ENCODE results near the gene KCNMA1. TPM values are rescaled to one million over a fixed set of nuclear protein-coding genes. Genes with fewer than 3 reads are reported as not detected.

The KCNMA1 gene
- polyA plus RNA-seq, 1 donor from 2014 or later, result 60.8 TPM

GRCh38 chr10:77160679-77161078 lies 476.9 kb downstream of the KCNMA1 start:
- Histone ChIP-seq H3K9me2 (ENCODE audit: insufficient read depth, low read length) (no peaks in the 10 kb centered on the region), H3K4me2 (ENCODE audit: low read length) (no peak overlapping the region), H3K79me2 (replicated peaks; ENCODE audit: insufficient read depth, low read length) (no peaks in the 10 kb centered on the region), H4K20me1 (ENCODE audit: insufficient read depth) (no peaks in the 10 kb centered on the region), H2AFZ (ENCODE audit: low read depth, low read length) (no peak overlapping the region), H3K27ac (ENCODE audit: low read length) (no peak overlapping the region), H3K36me3 (ENCODE audit: insufficient read depth, low read length) (no peaks in the 10 kb centered on the region), H3K27me3 (ENCODE audit: insufficient read depth, low read depth, low read length) (no peaks in the 10 kb centered on the region), H3K9ac (ENCODE audit: low read length) (no peak overlapping the region), H3K4me3 (ENCODE audit: low read length) (no peak overlapping the region), H3F3A (ENCODE audit: insufficient read depth, low read length, poor library complexity, severe bottlenecking) (no peaks in the 10 kb centered on the region), H3K9me3 (ENCODE audit: low read length) (no peaks in the 10 kb centered on the region)
- no peak for TF ChIP-seq REST (IDR thresholded peaks at IDR 0.05; ENCODE audit: borderline replicate concordance)
- TF ChIP-seq EP300 (conservative IDR thresholded peaks at IDR 0.05; ENCODE audit: poor library complexity, severe bottlenecking), result no peak
- no peak for TF ChIP-seq RAD21 (conservative IDR thresholded peaks at IDR 0.05)
- TF ChIP-seq EZH2 (IDR thresholded peaks at IDR 0.05; ENCODE audit: borderline replicate concordance, insufficient read depth, low read length, poor library complexity, severe bottlenecking), result no peak
- TF ChIP-seq POLR2AphosphoS5 (IDR thresholded peaks at IDR 0.05), result no peak
- TF ChIP-seq, protein P1, sequence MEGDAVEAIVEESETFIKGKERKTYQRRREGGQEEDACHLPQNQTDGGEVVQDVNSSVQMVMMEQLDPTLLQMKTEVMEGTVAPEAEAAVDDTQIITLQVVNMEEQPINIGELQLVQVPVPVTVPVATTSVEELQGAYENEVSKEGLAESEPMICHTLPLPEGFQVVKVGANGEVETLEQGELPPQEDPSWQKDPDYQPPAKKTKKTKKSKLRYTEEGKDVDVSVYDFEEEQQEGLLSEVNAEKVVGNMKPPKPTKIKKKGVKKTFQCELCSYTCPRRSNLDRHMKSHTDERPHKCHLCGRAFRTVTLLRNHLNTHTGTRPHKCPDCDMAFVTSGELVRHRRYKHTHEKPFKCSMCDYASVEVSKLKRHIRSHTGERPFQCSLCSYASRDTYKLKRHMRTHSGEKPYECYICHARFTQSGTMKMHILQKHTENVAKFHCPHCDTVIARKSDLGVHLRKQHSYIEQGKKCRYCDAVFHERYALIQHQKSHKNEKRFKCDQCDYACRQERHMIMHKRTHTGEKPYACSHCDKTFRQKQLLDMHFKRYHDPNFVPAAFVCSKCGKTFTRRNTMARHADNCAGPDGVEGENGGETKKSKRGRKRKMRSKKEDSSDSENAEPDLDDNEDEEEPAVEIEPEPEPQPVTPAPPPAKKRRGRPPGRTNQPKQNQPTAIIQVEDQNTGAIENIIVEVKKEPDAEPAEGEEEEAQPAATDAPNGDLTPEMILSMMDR (IDR thresholded peaks at IDR 0.05; ENCODE audit: poor library complexity, severe bottlenecking), result no peak
- no peak for TF ChIP-seq SMC3 (conservative IDR thresholded peaks at IDR 0.05; ENCODE audit: poor library complexity)
- TF ChIP-seq MXI1 (conservative IDR thresholded peaks at IDR 0.05; ENCODE audit: poor library complexity, severe bottlenecking), result no peak
- TF ChIP-seq TAF1 (IDR thresholded peaks at IDR 0.05; ENCODE audit: low read depth), result no peak

DNA sequence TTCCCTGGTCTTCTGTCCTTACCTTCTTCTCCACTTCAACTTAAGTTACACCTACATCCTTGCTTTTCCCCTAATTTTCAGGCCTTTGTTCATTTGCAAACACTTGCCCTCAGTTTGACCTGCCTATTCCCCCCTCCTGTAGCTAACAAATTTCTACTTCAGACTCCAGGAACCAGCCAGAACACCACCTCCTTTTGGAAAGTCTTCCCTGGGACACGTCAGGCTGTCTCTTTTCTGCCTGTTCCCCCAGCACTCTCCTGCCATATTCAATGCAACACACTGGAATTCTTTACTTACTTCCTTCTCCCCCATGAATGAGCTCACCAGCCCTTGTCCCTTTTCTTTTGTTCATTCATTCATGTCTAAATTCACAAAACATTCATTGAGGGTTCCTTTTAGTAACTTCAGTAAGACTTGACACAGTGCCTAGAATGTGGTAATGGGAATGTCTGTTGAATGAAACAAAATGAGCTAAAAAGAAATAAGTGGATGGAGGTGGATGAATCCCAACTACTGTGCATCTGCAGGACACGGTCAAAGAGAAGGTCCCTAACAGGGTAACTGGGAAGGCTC lies 478.0 kb downstream of the KCNMA1 start:
- Histone ChIP-seq H3K27ac (ENCODE audit: low read length) (no peak overlapping the region), H3K27me3 (ENCODE audit: insufficient read depth, low read depth, low read length) (no peaks in the 10 kb centered on the region), H3K4me2 (ENCODE audit: low read length) (no peak overlapping the region), H3K36me3 (ENCODE audit: insufficient read depth, low read length) (no peaks in the 10 kb centered on the region), H3K9ac (ENCODE audit: low read length) (no peak overlapping the region), H3K9me3 (ENCODE audit: low read length) (no peaks in the 10 kb centered on the region), H3K4me3 (ENCODE audit: low read length) (no peak overlapping the region), H2AFZ (ENCODE audit: low read depth, low read length) (no peak overlapping the region), H3K9me2 (ENCODE audit: insufficient read depth, low read length) (no peaks in the 10 kb centered on the region), H4K20me1 (ENCODE audit: insufficient read depth) (no peaks in the 10 kb centered on the region), H3K79me2 (replicated peaks; ENCODE audit: insufficient read depth, low read length) (no peaks in the 10 kb centered on the region), H3F3A (ENCODE audit: insufficient read depth, low read length, poor library complexity, severe bottlenecking) (no peaks in the 10 kb centered on the region)
- TF ChIP-seq, protein P1 (IDR thresholded peaks at IDR 0.05; ENCODE audit: poor library complexity, severe bottlenecking), result no peak
- TF ChIP-seq MXI1 (conservative IDR thresholded peaks at IDR 0.05; ENCODE audit: poor library complexity, severe bottlenecking), result no peak
- TF ChIP-seq POLR2AphosphoS5 (IDR thresholded peaks at IDR 0.05), result no peak
- no peak for TF ChIP-seq RAD21 (conservative IDR thresholded peaks at IDR 0.05)

All from neural cell (in vitro differentiated cells).